Fibroblast of the aortic adventitia (primary cell): ENCODE data around the gene MBD5. TPM values are rescaled to one million over a fixed set of nuclear protein-coding genes. Genes with fewer than 3 reads are reported as not detected.

Source experiments
- DNase-seq: peaks from one replicate; pipeline ENCODE4 v3.0.0-alpha.2; 2010; ENCODE audit warnings: low read depth
- H3K4me3 ChIP-seq: 2 replicates; pipeline ENCODE4 v1.5.1; 2011; ENCODE audit warnings: low read depth, mild to moderate bottlenecking, control low read depth, low read length, moderate library complexity
- small RNA-seq: library from RNA; depleted of rRNA; stranded (forward); fragments of <200 nt; gene quantifications from one replicate; pipeline ENCODE3, GENCODE V24; 2012
- total RNA-seq: library from RNA; depleted of rRNA; stranded (reverse); fragments of >200 nt; gene quantifications from 2 replicates; pipeline ENCODE4 v1.2.3, GENCODE V29; 2012; ENCODE audit warnings: low replicate concordance
- TF ChIP-seq, protein P1 (sequence below): IDR thresholded peaks from 2 replicates; pipeline ENCODE4 v1.5.1; 2011; ENCODE audit warnings: mild to moderate bottlenecking, low read length, control low read depth, inconsistent platforms; ENCODE audit not compliant: insufficient read depth

MBD5 gene
- total RNA-seq, 1 donor, result 41.4 TPM

DNA sequence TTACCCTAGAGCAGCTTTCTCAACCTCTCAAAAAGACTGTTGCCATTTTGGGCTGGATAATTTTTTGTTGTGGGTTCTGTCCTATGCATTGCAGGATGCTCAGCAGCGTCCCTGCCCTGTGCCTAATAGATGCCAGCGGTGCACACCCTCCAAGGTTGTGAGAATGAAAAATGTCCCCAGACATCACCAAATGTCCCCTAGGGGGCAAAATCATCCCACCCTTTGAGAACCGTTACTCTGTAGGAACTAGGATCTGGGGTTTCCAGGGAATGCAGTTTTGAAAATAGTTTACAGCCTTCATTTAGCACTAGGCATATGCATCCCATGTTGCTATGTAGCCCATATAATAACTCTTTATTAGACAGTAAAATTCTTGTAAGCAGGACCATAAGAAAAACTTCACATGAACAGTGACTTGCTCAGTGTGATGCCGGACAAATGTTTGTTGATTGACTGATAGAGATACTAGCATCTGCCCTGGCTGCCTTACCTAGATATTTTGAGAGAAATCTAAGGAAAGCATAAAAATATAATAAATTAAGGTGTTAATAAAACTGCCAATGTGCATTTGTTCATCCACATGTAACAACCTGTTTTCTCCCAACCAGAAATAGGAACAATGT is 544.5 kb downstream of the MBD5 start:
- no peak for DNase-seq

More for the DNA sequence above, 544.5 kb downstream of the MBD5 start:
- H3K4me3 ChIP-seq, result no peak overlapping the region
- TF ChIP-seq, protein P1, sequence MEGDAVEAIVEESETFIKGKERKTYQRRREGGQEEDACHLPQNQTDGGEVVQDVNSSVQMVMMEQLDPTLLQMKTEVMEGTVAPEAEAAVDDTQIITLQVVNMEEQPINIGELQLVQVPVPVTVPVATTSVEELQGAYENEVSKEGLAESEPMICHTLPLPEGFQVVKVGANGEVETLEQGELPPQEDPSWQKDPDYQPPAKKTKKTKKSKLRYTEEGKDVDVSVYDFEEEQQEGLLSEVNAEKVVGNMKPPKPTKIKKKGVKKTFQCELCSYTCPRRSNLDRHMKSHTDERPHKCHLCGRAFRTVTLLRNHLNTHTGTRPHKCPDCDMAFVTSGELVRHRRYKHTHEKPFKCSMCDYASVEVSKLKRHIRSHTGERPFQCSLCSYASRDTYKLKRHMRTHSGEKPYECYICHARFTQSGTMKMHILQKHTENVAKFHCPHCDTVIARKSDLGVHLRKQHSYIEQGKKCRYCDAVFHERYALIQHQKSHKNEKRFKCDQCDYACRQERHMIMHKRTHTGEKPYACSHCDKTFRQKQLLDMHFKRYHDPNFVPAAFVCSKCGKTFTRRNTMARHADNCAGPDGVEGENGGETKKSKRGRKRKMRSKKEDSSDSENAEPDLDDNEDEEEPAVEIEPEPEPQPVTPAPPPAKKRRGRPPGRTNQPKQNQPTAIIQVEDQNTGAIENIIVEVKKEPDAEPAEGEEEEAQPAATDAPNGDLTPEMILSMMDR, result no peak

Small RNAs within 50 kb of the gene (small RNA-seq; reads per million reads assigned to genes)
- not detected for gene RF00554

Other genes starting within 250 kb of the MBD5 start
- 42.9 and 54.0 TPM in 2 replicates for gene ACVR2A, start 176.1 kb upstream of the MBD5 start, total RNA-seq
- gene ORC4, start 354 bp upstream of the MBD5 start, total RNA-seq, result 16.4 and 71.4 TPM in 2 replicates